ENCODE data around the gene MICAL3.
"Not testable (repeated sequence)": the region's sequence is repeated elsewhere in the genome, so short reads cannot be mapped to it uniquely, and the experiment has no call there.

The MICAL3 gene

DNA sequence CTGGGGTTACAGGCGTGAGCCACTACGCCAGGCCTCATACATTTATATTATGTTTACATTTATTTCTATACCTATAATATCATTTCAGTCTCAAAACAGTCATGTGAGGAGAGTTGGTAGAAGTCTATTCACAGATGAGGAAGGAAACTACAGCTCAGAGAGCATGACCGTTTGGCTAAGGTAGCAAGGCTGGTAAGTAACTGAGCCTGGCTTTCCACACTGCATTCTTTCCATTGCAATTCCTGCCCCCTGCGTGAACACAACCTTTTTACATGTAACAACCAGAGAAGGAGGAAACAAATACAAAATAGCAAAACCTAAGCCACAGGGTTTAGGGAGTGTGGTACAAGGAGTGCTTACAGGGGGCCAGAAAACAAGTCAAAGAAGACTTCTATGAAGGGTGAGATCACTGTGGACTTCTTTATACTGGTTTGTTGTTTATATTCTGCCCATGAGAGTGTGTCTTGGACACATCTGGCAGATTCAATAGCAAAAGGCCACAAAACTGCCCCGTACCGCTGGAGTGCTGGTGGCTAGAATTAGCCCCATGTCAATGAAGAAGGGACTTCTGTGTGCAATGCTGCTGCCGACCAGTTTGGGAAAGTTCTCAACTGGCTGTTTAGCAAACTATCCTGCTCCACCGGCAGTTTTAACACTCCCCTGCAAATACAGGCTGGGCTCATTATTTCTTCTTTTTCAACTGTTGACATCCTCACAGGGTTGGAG is 19.0 kb downstream of the MICAL3 start:
- DNase-seq (ENCODE audit: low read depth) = no peak
- no peak overlapping the region for H3K4me3 ChIP-seq (ENCODE audit: low read depth, low read length)

DNA sequence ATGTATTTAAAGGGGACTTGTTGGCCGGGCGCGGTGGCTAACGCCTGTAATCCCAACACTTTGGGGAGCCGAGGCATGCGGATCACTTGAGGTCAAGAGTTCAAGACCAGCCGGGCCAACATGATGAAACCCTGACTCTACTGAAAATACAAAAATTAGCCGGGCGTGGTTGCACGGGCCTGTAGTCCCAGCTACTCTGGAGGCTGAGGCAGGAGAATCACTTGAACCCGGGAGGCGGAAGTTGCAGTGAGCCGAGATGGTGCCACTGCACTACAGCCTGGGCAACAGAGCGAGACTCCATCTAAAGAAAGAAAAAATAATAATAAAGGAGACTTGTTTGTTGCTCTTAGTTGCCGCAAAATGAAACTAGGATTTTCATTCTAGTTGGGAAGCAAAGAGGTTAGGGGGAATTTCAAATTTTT is 22.5 kb downstream of the MICAL3 start:
- not testable (repeated sequence) for DNase-seq (ENCODE audit: low read depth)

DNA sequence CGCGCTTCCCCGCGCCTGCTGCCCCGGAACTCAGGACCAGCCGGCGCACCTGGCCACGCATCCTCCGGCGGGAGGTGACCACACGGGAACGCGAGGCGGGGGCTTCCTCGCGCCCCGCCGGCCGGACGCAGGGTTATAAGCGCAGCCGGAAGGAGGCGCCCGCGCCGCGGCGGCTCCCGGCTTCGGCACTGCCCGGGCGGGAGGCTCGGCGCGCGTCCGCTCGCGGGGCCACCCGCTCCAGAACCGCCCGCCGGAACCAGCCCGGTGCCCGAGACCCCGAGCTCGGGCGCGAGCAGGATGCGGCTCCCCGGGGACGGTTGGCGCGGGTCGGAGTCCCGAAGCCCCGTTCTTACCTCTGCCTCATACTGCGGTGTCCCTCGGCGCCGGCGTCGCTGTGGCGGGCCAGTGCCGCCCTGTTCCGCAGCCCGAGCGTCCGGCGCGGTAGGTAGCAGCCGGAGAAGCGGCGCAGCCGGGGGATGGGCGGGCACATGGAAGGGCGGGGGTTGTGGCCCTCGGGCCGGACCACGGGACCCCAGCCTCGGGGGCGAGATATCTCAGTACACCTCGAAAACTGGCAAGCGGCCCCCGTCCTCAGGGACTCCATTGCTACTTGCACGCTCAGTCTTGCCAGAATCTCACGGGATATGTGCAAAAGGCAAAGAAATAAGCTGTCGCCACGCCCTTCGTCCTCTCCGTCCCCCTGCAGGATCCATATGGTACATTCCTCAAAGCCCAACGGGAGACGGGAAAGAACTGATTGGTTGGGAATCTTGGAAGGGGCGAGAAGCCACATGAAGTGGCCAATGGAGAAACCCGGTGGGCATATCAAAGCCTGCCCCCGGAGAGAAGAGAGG is 23.1 kb downstream of the MICAL3 start:
- DNase-seq (ENCODE audit: low read depth) = peak; percentile 94
- H3K4me3 ChIP-seq (ENCODE audit: low read depth, low read length) = peak overlapping the region; percentile 73

More for the DNA sequence above, 22.5 kb downstream of the MICAL3 start:
- H3K4me3 ChIP-seq (ENCODE audit: low read depth, low read length) = peak overlapping the region; percentile 73

DNA sequence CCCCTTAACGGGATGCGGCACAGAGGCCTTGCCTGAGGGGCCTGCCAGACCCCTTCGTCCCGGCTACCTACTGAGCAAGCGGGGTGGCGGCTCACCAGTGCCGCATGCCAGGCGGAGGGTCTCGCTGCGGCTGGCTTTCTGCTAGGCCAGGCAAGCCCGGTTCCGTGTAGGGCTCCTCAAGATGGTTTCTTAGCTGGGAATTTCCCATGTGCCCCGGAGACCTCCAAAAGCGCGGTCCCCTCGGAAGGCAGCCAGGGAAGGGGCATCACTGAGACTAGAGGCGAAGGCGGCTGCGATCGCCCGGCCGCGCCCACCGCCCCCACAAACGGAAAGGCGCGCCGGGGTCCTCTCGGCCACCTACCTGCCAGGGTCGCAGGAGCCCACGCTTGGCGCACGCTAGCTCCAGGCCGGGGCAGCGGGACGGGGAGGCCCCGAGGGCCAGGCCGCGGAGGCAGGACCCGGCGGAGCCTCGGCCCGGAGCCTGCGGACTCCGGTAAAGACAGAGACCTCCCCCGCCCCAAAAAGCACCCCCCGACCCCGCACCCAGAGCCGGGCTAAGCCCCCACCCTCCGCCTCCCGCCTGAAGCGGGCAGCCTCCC is 23.8 kb downstream of the MICAL3 start:
- no peak for DNase-seq (ENCODE audit: low read depth)
- peak overlapping the region; percentile 73 for H3K4me3 ChIP-seq (ENCODE audit: low read depth, low read length)

DNA sequence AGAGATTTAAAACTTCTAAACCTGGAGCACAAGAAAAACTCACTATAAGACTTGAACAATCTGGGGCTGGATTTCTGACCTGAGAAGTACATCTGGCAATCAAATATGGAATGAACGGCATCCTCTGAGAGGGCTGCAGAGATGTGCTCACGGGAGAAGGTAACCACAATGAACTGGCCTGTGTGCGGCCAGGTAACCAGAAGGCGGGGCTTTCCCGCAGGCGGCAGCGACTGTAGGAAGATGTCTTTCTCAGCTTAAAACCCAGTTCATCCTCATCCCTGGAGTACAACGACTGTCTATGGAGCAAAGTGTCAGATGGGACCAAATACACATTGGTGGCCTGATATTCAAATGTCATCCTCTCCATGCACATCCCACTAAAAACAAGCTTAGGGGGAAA is 24.5 kb downstream of the MICAL3 start:
- no peak for DNase-seq (ENCODE audit: low read depth)
- H3K4me3 ChIP-seq (ENCODE audit: low read depth, low read length) = peak overlapping the region; percentile 73

DNA sequence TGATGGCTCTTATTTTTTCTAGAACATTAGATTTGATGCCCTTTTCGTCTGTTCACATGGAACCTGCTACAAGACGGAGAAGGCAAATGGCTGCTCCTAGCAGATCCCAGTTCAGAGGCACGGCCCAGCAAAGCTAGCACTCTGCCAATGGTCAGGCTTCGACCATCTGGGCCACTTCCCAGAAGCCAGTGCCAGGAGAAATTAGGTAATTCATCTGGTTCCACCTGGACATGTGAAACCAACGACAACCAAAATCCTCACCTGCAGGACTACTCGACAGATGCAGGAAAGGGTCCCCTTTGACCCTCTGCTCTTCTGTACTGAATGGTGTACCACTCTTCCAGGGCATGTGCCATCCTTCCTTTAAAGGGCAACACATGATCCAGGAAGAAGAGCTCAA is 25.4 kb downstream of the MICAL3 start:
- DNase-seq (ENCODE audit: low read depth) = no peak
- no peak overlapping the region for H3K4me3 ChIP-seq (ENCODE audit: low read depth, low read length)

DNA sequence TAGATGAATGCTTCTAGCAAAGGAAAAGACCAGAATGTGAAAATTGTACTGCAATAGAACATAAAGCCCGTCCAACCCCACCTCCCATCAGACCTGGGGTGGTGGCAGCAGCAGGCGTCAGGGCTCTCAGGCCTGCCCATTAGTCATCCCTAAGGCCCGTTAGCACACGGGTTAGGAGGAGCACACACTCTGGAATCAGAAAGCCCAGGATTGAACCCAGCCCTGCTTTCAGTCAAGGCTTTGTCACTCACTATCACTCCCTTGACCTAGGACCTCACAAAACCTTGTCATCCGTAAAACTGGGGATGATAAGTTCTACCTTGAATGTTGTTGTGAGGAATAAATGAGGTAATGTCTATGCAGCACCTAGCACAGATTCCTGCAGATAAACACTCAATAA is 26.9 kb downstream of the MICAL3 start:
- DNase-seq (ENCODE audit: low read depth) = no peak
- no peak overlapping the region for H3K4me3 ChIP-seq (ENCODE audit: low read depth, low read length)

DNA sequence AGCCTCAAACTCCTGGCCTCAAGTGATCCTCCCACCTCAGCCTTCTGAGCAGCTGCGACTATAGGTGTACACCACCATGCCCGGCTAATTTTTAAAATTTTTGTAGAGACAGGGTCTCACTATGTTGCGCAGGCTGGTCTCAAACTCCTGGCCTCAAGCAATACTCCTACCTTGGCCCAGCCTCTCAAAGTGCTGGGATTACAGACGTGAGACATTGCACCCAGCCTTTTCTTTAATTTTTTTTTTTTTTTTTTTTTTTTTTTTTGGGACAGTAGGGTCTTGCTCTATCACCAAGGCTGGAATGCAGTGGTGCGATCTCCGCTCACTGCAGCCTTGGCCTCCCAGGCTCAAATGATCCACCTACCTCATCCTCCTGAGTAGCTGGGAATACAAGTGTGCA is 29.1 kb downstream of the MICAL3 start:
- H3K4me3 ChIP-seq (ENCODE audit: low read depth, low read length); DNase-seq (ENCODE audit: low read depth): not testable (repeated sequence)

DNA sequence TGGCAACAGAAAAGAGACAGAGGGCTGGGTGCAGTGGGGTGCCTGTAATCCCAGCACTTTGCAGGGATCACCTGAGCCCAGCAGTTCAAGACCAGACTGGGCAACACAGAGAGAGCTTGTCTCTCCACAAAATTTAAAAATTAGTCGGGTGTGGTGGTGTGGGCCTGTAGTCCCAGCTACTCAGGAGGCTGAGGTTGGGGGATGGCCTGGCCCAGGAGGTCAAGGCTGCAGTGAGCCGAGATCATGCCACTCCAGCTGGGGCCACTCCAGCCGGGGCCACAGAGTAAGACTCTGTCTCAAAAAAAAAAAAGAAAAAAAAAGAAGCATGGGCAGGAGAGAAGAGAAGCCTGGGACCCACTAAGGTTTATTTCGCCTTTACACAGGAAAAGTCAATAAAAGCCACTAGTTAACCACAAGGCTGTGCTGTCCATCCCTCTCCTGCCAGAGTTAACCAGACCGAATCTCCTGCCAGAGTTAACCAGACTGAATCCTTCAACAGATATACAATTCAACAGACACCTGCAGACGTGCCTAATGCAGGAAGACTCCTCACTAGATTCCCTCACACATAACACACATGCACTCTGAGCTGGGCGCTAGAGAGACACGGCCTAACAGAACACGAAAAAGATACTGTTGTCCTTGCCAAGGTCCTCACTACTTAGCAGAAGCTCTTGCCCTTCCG is 29.8 kb downstream of the MICAL3 start:
- no peak overlapping the region for H3K4me3 ChIP-seq (ENCODE audit: low read depth, low read length)
- no peak for DNase-seq (ENCODE audit: low read depth)

DNA sequence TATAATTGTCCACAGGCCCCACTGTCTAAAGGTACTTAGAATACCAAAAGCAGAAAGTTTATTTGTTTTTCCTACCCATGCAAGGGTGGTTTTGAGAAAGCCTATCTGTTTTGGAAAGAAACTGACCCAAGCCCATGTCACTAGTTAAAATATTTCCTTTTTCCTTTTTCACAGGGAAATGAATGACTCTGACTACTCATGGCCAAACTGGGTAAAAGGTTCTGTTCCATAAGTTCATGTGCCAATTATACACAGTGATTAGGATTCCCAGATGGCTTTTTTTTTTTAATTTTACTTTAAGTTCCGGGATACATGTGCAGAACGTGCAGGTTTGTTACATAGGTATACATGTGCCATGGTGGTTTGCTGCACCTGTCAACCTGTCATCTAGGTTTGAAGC is 31.4 kb downstream of the MICAL3 start:
- DNase-seq (ENCODE audit: low read depth); H3K4me3 ChIP-seq (ENCODE audit: low read depth, low read length): not testable (repeated sequence)

DNA sequence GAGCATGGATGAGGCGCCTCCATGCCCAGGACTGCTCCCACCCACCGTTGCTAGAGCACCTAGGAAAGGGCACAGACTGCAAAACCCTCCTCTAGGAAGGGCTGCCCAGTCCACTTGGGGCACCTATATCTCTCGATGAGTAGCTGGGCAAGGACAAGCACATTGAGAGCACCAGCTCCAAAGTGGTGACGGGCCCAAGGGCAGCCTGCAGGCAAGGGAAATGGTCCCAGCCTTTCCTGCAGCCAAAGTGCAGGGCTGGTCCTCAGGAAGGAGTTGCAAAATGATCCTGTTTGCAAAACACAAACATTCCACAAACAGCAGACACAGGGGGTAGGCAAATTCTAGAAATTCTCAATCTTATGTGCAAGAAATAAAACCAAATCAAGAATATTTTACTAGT is 32.4 kb downstream of the MICAL3 start:
- H3K4me3 ChIP-seq (ENCODE audit: low read depth, low read length); DNase-seq (ENCODE audit: low read depth): not testable (repeated sequence)

DNA sequence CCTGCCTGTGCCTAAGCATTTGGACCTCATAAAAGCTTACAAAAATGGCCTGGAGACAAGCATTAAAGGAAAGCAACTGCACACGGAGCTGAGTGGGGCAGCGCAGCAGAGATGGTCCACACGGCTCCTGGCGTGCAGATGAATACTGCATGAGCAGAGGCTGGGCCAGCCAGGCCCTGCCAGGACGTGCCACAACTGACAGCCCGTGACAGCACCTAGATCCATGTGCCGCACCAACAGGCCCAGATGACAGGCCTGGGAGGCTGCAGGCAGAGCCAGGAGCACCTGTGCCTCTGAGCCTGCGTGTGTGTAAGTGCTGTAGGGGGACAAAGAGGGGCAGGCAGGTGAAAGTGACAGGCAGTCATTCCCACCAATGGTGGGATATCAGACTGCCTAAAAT is 33.4 kb downstream of the MICAL3 start:
- DNase-seq (ENCODE audit: low read depth) = no peak
- no peak overlapping the region for H3K4me3 ChIP-seq (ENCODE audit: low read depth, low read length)

DNA sequence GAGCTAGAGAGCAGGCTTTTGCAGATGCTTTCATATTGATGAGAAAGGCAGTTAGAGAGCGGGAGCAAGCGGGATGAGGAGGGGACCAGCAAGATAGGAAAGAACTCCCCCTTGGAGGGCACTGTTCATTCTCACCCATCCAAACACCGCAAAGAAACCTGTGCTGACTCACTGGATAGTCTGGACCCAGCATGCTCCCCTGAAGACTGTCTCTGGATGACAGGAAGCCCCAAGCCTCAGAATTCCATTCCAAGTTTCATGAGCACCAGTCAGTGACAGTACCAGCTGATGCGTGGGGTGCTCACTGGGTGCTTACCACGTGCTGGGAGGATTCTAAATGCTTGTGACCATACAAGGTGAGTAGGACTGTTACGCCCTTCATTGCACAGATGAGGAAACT is 34.2 kb downstream of the MICAL3 start:
- no peak overlapping the region for H3K4me3 ChIP-seq (ENCODE audit: low read depth, low read length)
- DNase-seq (ENCODE audit: low read depth) = no peak

DNA sequence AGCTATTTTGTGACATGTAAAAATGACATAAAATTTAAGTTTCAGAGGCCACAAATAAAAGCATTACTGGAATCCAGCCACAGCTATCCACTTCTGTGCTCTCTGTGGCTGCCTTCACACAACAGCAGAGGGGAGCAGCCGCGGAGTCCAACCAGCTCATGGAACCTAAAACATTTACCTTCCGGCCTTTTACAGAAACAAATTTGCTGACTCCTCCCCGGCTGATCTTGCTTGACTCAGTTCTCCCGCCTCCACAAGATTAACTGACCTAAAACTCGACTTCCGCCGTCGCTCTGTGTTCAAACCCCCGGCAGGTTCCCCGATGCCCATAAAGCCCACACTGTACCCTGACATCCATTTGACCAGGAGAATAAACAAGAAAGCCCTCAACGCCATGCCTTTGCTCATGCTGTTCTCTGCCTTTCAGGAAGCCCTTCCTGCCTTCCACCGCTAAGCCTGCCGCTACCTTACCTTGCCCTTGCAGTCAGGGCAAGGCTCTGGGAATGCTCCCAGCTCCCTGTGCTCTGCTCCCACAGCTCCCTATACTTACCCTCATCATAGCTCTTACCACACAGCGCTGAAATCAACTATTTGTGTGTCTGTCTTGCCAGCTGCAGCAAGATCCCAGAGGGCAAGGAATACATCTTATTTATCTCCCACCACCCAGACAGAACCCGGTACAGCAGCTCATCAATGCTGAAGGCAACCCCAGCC is 35.4 kb downstream of the MICAL3 start:
- no peak overlapping the region for H3K4me3 ChIP-seq (ENCODE audit: low read depth, low read length)
- DNase-seq (ENCODE audit: low read depth) = no peak

DNA sequence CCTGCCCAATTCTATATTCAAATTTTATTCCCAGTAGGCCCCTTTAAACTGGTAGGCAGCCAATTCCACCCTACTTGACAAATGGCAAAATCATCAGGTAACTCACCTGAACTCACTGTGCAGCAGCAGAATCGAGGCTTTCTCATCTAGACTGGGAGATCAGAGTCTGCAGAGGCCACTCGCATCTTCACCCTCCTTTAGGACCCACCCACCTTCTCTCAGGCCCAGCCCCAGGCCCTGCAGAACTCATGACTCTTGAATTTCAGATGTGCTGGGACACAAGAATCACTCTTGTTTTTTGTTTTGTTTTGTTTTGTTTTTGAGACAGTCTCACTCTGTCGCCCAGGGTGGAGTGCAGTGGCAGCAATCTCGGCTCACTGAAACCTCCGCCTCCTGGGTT is 38.8 kb downstream of the MICAL3 start:
- DNase-seq (ENCODE audit: low read depth) = no peak
- no peak overlapping the region for H3K4me3 ChIP-seq (ENCODE audit: low read depth, low read length)

DNA sequence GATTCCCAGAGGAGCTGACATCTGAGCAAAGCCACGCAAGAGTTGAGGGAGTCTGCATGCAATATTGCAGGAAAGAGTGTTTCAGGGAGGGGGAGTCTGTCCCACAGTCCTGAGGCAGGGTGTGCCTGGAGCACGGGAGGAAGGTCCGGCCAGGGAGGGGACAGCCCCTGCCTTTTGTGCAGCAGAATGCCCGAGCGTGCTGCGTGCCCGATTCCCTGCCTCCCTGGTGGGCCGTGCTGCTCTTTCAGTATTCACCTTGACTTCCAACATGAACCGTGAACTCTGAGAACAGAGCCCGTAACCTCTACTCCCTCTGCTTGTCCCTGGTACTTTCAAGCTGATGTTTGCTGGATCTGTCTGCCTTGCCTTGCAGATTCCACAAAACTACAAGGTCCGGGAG is 39.3 kb downstream of the MICAL3 start:
- not testable (repeated sequence) for H3K4me3 ChIP-seq (ENCODE audit: low read depth, low read length); DNase-seq (ENCODE audit: low read depth)

DNA sequence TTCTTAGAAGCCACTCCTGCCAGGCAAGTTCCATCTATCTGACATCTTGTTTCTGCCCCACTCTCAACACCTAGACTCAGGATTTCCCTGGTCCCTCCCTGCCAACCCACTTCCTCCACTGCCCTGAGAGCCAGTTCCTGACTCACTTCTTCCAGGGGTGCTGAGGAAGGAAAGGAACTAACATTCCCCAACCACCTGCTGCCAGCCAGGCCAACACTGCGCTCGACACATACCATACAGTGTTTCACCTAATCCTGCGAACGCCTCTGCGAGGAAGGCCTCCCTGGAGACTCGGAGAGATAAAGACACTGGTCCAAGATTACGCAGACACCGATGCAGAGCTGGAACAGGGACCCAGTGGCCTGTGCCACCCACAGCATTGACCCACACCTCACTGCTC is 40.2 kb downstream of the MICAL3 start:
- no peak for DNase-seq (ENCODE audit: low read depth)
- no peak overlapping the region for H3K4me3 ChIP-seq (ENCODE audit: low read depth, low read length)

DNA sequence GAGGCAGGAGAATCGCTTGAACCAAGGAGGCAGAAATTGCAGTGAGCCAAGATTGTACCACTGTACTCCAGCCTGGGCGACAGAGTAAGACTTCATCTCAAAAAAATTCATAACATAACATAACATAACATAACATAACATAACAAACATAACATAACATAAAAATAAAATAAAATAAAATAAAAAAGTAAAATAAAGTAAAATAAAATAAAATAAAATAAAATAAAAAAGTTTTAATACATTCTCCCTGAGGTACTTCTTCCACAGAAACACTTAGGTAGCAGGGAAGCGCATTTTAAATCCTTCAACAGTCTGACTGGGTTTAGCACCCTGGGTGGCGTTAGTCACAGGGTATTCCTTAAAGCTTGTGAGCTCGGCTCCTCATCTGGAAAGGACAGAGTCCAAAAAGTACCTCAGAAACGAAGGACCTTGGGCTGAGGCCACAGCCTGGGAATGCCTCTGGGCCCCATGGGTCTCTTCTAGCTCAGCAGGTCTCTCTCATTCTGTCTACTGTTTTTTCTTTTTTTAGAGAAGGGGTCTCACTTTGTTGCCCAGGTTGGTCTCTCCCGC is 41.7 kb downstream of the MICAL3 start:
- H3K4me3 ChIP-seq (ENCODE audit: low read depth, low read length) = no peak overlapping the region
- no peak for DNase-seq (ENCODE audit: low read depth)

DNA sequence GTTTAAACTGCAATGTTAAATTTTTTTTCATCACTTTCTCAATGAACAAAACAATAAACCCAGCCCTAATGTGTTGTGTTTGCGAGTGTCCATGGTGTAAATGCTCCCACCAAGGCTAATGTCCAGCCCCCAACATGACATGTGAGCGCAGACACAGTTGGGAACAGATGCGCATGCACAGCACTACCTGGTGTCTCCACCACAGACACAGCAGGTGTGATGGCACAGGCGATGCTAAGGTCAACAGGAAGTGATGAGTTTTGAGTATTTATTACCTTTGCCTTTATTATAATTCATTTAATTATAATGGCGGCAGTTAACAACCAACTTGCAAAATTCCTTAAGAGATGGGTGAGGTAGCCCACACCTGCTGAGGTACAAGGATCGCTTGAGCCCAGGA is 42.9 kb downstream of the MICAL3 start:
- no peak overlapping the region for H3K4me3 ChIP-seq (ENCODE audit: low read depth, low read length)
- DNase-seq (ENCODE audit: low read depth) = no peak
